K562 (cell line): ENCODE data around the gene SLC2A9.

Experiments used
- BHLHE40 ChIP-seq: IDR thresholded peaks from 2 replicates; pipeline ENCODE4 v1.6.1; 2011; ENCODE audit warnings: low read length, improper control_type of control experiment
- NFYB ChIP-seq: IDR thresholded peaks from 2 replicates; pipeline ENCODE4 v1.6.1; 2011; ENCODE audit warnings: mild to moderate bottlenecking, moderate library complexity; ENCODE audit not compliant: insufficient read length; ENCODE audit errors: extremely low read depth
- POLR2H ChIP-seq: IDR thresholded peaks from 2 replicates; pipeline ENCODE4 v1.6.1; 2016; ENCODE audit warnings: missing genetic modification characterization, low read depth, mild to moderate bottlenecking, control low read depth, missing compliant biosample characterization, moderate library complexity
- TCF3 ChIP-seq: sonication (generic); formaldehyde crosslinking; IDR thresholded peaks from 2 replicates; pipeline ENCODE4 v1.4.0; 2020; ENCODE audit warnings: mild to moderate bottlenecking, missing genetic modification reagents

DNA sequence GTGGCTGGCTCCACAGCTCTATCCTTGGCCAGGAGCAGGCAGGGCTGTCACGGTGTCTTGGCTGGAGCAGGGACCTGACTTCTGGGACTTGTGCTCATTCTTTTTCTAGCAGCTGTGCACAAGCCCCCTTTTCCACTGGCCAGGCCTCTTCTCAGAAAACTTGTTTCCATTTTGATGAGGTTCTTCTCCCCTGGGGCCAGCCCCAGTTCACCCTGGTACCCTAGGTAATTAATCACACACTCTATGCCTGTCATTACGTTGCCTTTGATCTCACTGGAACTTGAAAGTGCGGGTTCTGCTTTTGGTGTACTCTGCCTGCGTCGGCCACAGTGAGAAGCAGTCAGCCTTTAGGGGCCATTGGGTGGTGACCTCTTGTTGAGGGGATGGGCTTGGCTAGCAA is 213.2 kb downstream of the SLC2A9 start:
- no peak for TF ChIP-seq NFYB
- no peak for TF ChIP-seq POLR2H
- TF ChIP-seq TCF3 (CRISPR knock-in tag), result no peak
- TF ChIP-seq BHLHE40, result no peak
